GM04504 (cell line): ENCODE measurements around the gene AHSG.

Experiments
- DNase-seq: peaks from one replicate; pipeline ENCODE4 v3.0.0-alpha.2; 2012; ENCODE audit warnings: low read depth

Gene AHSG

GRCh38 chr3:186593862-186594261 is 19.0 kb upstream of the AHSG start:
- DNase-seq: no peak

GRCh38 chr3:186594591-186595113 is 18.2 kb upstream of the AHSG start:
- no peak for DNase-seq

GRCh38 chr3:186596568-186597287 is 16.1 kb upstream of the AHSG start:
- no peak for DNase-seq

GRCh38 chr3:186598108-186598784 is 14.6 kb upstream of the AHSG start:
- no peak for DNase-seq

- no peak for DNase-seq
These were observed 14.1 kb upstream of the AHSG start for GRCh38 chr3:186598794-186599141.

GRCh38 chr3:186599142-186599784 is 13.6 kb upstream of the AHSG start:
- DNase-seq: no peak

GRCh38 chr3:186599785-186600166 is 13.1 kb upstream of the AHSG start:
- no peak for DNase-seq

GRCh38 chr3:186600896-186601295 is 12.0 kb upstream of the AHSG start:
- DNase-seq: no peak

- DNase-seq: no peak
These were observed 9.7 kb upstream of the AHSG start for GRCh38 chr3:186603159-186603558.

- no peak for DNase-seq
These were observed 7.8 kb upstream of the AHSG start for GRCh38 chr3:186605078-186605477.

- DNase-seq: no peak
These were observed 7.0 kb upstream of the AHSG start for GRCh38 chr3:186605561-186606545.

- no peak for DNase-seq
These were observed 4.1 kb upstream of the AHSG start for GRCh38 chr3:186608624-186609215.

GRCh38 chr3:186609247-186609868 is 3.5 kb upstream of the AHSG start:
- DNase-seq: no peak

GRCh38 chr3:186612065-186612464 is 795 bp upstream of the AHSG start:
- DNase-seq: no peak

GRCh38 chr3:186613637-186614265 is 891 bp downstream of the AHSG start:
- no peak for DNase-seq

- no peak for DNase-seq
These were observed 1.4 kb downstream of the AHSG start for GRCh38 chr3:186614266-186614596.

GRCh38 chr3:186614597-186615483 is 2.0 kb downstream of the AHSG start:
- peak; percentile 43 for DNase-seq

- no peak for DNase-seq
These were observed 3.4 kb downstream of the AHSG start for GRCh38 chr3:186616299-186616617.

- DNase-seq: peak; percentile 96
These were observed 4.4 kb downstream of the AHSG start for GRCh38 chr3:186617036-186617946.
